HL-60 (cell line): ENCODE measurements around the gene NEUROD2.

Source experiments
- DNase-seq, 2 experiments: peaks; one replicate each; pipeline ENCODE4 v3.0.0-alpha.2; 2010 to 2020; ENCODE audit warnings: low read depth in 1 of 2, low spot score in 1 of 2
- H3K27ac ChIP-seq: fragments of 250-450 bp; sonication (Bioruptor Pico); replicated peaks from 2 replicates; pipeline ENCODE4 v1.5.1; 2020; ENCODE audit warnings: mild to moderate bottlenecking, moderate library complexity
- H3K27me3 ChIP-seq: fragments of 250-450 bp; sonication (Bioruptor Pico); 2 replicates; pipeline ENCODE4 v1.5.1; 2021; ENCODE audit warnings: mild to moderate bottlenecking, moderate library complexity; ENCODE audit not compliant: insufficient read depth, poor library complexity, severe bottlenecking
- H3K4me3 ChIP-seq: replicated peaks from 2 replicates; pipeline ENCODE4 v1.5.1; 2011; ENCODE audit warnings: mild to moderate bottlenecking, control low read depth, low read length; ENCODE audit not compliant: insufficient read depth
- GABPA ChIP-seq: IDR thresholded peaks from 2 replicates; pipeline ENCODE4 v1.6.1; 2012; ENCODE audit warnings: low read depth
- POLR2AphosphoS5 ChIP-seq: IDR thresholded peaks from 2 replicates; pipeline ENCODE4 v1.6.1; 2012; ENCODE audit warnings: low read depth
- REST ChIP-seq: IDR thresholded peaks from 2 replicates; pipeline ENCODE4 v1.6.1; 2012; ENCODE audit warnings: low read depth; ENCODE audit not compliant: insufficient replicate concordance
- SPI1 ChIP-seq: IDR thresholded peaks from 2 replicates; pipeline ENCODE4 v1.6.1; 2012; ENCODE audit warnings: low read depth, mild to moderate bottlenecking, borderline replicate concordance
- TF ChIP-seq, protein P1 (sequence below): IDR thresholded peaks from one replicate; pipeline ENCODE4 v1.5.1; 2011; ENCODE audit warnings: low read length, control low read depth, inconsistent platforms; ENCODE audit not compliant: insufficient read depth

NEUROD2 gene

GRCh38 chr17:39634384-39634871 lies 26.7 kb upstream of the NEUROD2 start:
- 0 out of 2 replicates have a peak overlapping the region, but pooled peaks have one; percentile 97 for H3K27ac ChIP-seq
- TF ChIP-seq, protein P1, sequence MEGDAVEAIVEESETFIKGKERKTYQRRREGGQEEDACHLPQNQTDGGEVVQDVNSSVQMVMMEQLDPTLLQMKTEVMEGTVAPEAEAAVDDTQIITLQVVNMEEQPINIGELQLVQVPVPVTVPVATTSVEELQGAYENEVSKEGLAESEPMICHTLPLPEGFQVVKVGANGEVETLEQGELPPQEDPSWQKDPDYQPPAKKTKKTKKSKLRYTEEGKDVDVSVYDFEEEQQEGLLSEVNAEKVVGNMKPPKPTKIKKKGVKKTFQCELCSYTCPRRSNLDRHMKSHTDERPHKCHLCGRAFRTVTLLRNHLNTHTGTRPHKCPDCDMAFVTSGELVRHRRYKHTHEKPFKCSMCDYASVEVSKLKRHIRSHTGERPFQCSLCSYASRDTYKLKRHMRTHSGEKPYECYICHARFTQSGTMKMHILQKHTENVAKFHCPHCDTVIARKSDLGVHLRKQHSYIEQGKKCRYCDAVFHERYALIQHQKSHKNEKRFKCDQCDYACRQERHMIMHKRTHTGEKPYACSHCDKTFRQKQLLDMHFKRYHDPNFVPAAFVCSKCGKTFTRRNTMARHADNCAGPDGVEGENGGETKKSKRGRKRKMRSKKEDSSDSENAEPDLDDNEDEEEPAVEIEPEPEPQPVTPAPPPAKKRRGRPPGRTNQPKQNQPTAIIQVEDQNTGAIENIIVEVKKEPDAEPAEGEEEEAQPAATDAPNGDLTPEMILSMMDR, result peak; percentile 5
- TF ChIP-seq GABPA, result no peak
- H3K4me3 ChIP-seq, result no peak overlapping the region
- DNase-seq, result peak in 1 of 2 experiments; percentile 33
- no peaks in the 10 kb centered on the region for H3K27me3 ChIP-seq

GRCh38 chr17:39633570-39634183 lies 26.0 kb upstream of the NEUROD2 start:
- Histone ChIP-seq H3K27ac (no peak overlapping the region), H3K27me3 (no peaks in the 10 kb centered on the region), H3K4me3 (no peak overlapping the region)
- DNase-seq, result no peak
- TF ChIP-seq, protein P1, result no peak
- TF ChIP-seq REST, result no peak

DNA sequence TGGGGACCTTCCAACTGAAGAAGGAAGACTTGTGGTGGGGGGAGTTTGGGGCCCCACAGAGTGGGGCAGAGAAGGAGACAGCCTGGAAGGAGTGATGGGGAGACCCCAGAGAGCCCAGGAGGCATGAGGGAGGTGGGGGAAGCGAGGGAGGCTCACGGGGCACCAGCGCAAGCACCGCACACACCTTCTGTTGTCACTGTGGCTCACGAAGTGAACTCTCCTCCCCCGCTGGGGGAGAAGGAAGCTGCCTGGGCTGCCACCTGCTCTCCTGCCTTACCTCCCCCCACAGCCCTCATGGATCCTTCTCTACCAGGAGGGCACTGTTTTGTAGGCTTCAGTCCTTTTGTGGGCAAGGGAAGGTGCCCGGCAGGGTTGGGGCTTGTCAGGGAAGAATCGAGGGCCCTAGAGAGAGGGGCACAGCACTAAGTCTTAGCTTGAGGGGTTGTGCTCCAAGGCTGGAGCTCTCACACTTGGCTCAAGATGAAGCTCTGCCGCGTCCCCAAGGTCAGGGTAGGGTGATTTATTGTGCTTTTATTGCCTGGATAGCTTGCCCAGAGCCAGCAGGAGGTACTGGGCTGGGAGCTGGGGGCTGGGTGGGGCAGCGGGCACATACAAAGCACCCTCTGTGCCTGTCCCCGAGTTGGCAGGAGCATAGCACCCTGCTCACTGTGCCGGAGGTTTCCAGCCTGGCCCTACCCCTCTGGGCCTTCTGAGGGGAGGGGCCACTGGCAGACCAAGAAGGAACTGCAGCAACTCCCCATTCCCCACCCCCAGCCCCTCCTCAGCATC lies 24.6 kb upstream of the NEUROD2 start:
- no peak for TF ChIP-seq GABPA
- no peak for TF ChIP-seq SPI1
- peak; percentile 45; the same call in 1 of the 2 replicates for TF ChIP-seq POLR2AphosphoS5
- TF ChIP-seq, protein P1, result no peak
- TF ChIP-seq REST, result no peak
- Histone ChIP-seq H3K4me3 (no peak overlapping the region), H3K27ac (peak overlapping the region; percentile 77), H3K27me3 (no peaks in the 10 kb centered on the region)
- peak in 1 of 2 experiments; percentile 79 for DNase-seq
